Measurements from ENCODE around the gene ORAI2. TPM values are rescaled to one million over a fixed set of nuclear protein-coding genes. Genes with fewer than 3 reads are reported as not detected.

The ORAI2 gene
- total and polyA plus RNA-seq, 2 of the 13 experiments (the other 11 are each of a cell fraction or from before 2014, with no cell fraction given) = 3.0 to 6.0 TPM

DNA sequence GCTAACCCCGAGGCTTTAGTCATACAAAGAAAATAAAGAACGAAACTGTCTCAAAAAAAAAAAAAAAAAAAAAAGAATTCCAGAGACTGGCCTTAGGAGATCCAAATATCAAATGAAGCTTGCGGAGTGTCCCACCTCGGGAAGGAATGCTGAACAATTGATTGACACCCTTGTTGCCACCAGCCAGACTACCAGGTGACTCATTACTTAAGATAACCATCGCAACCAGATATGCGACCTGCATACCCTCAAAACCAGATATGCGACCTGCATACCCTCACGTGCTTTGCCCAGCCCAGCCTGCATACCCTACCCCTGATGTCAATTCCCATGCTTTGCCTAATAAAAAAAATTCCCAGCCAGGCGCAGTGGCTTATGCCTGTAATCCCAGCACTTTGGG is 39.9 kb upstream of the ORAI2 start (continued):
- TF ChIP-seq, protein P1, sequence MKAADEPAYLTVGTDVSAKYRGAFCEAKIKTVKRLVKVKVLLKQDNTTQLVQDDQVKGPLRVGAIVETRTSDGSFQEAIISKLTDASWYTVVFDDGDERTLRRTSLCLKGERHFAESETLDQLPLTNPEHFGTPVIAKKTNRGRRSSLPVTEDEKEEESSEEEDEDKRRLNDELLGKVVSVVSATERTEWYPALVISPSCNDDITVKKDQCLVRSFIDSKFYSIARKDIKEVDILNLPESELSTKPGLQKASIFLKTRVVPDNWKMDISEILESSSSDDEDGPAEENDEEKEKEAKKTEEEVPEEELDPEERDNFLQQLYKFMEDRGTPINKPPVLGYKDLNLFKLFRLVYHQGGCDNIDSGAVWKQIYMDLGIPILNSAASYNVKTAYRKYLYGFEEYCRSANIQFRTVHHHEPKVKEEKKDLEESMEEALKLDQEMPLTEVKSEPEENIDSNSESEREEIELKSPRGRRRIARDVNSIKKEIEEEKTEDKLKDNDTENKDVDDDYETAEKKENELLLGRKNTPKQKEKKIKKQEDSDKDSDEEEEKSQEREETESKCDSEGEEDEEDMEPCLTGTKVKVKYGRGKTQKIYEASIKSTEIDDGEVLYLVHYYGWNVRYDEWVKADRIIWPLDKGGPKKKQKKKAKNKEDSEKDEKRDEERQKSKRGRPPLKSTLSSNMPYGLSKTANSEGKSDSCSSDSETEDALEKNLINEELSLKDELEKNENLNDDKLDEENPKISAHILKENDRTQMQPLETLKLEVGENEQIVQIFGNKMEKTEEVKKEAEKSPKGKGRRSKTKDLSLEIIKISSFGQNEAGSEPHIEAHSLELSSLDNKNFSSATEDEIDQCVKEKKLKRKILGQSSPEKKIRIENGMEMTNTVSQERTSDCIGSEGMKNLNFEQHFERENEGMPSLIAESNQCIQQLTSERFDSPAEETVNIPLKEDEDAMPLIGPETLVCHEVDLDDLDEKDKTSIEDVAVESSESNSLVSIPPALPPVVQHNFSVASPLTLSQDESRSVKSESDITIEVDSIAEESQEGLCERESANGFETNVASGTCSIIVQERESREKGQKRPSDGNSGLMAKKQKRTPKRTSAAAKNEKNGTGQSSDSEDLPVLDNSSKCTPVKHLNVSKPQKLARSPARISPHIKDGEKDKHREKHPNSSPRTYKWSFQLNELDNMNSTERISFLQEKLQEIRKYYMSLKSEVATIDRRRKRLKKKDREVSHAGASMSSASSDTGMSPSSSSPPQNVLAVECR (CRISPR knock-in tag; IDR thresholded peaks at IDR 0.05; ENCODE audit: borderline replicate concordance) = no peak
- TF ChIP-seq SMC3 (IDR thresholded peaks at IDR 0.05; ENCODE audit: low read length) = no peak
- no peak for TF ChIP-seq ZNF678 (CRISPR knock-in tag; IDR thresholded peaks at IDR 0.05)
- no peak for TF ChIP-seq HNRNPLL (IDR thresholded peaks at IDR 0.05; ENCODE audit: low read depth, low read length, poor library complexity, severe bottlenecking)
- TF ChIP-seq, protein P2, sequence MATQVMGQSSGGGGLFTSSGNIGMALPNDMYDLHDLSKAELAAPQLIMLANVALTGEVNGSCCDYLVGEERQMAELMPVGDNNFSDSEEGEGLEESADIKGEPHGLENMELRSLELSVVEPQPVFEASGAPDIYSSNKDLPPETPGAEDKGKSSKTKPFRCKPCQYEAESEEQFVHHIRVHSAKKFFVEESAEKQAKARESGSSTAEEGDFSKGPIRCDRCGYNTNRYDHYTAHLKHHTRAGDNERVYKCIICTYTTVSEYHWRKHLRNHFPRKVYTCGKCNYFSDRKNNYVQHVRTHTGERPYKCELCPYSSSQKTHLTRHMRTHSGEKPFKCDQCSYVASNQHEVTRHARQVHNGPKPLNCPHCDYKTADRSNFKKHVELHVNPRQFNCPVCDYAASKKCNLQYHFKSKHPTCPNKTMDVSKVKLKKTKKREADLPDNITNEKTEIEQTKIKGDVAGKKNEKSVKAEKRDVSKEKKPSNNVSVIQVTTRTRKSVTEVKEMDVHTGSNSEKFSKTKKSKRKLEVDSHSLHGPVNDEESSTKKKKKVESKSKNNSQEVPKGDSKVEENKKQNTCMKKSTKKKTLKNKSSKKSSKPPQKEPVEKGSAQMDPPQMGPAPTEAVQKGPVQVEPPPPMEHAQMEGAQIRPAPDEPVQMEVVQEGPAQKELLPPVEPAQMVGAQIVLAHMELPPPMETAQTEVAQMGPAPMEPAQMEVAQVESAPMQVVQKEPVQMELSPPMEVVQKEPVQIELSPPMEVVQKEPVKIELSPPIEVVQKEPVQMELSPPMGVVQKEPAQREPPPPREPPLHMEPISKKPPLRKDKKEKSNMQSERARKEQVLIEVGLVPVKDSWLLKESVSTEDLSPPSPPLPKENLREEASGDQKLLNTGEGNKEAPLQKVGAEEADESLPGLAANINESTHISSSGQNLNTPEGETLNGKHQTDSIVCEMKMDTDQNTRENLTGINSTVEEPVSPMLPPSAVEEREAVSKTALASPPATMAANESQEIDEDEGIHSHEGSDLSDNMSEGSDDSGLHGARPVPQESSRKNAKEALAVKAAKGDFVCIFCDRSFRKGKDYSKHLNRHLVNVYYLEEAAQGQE (IDR thresholded peaks at IDR 0.05; ENCODE audit: borderline replicate concordance in 1 of 2, low read depth in 1 of 2, low read length in 2 of 2) = no peak
- TF ChIP-seq, protein P3, sequence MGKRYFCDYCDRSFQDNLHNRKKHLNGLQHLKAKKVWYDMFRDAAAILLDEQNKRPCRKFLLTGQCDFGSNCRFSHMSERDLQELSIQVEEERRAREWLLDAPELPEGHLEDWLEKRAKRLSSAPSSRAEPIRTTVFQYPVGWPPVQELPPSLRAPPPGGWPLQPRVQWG (CRISPR knock-in tag; IDR thresholded peaks at IDR 0.05; ENCODE audit: borderline replicate concordance, low read depth) = no peak
- no peak for TF ChIP-seq ZNF747 (CRISPR knock-in tag; IDR thresholded peaks at IDR 0.05; ENCODE audit: borderline replicate concordance)
- no peak for TF ChIP-seq SRY (CRISPR knock-in tag; IDR thresholded peaks at IDR 0.05)
- no peak for TF ChIP-seq ZKSCAN1 (IDR thresholded peaks at IDR 0.05; ENCODE audit: low read length)
- no peak for TF ChIP-seq ZNF326 (CRISPR knock-in tag; IDR thresholded peaks at IDR 0.05; ENCODE audit: borderline replicate concordance)

Data from HepG2 (cell line).